Suprapubic skin (tissue), 3 donors: ENCODE data around the gene EFTUD2.

ENCODE experiments used
- CTCF ChIP-seq, 2 donors: fragments of 200-600 bp in 1 of 2; fragments of 450-650 bp in 1 of 2; sonication (generic) in 1 of 2; IDR thresholded peaks; one replicate each; pipeline ENCODE4 v1.5.1; 2016 to 2019; ENCODE audit warnings: antibody characterized with exemption in 2 of 2, mild to moderate bottlenecking in 1 of 2, moderate library complexity in 1 of 2
- POLR2AphosphoS5 ChIP-seq, 3 donors: sonication (generic); formaldehyde crosslinking; IDR thresholded peaks; one replicate each; pipeline ENCODE4 v1.6.1; 2017; ENCODE audit warnings: antibody characterized with exemption in 3 of 3

- TF ChIP-seq CTCF (IDR thresholded peaks at IDR 0.05) (no peak), POLR2AphosphoS5 (IDR thresholded peaks at IDR 0.05) (no peak)
Measured at GRCh38 chr17:44915321-44915726, 16.1 kb upstream of the EFTUD2 start, which contains the start of gene GFAP.
